NCI-H510A (cell line): Measurements from ENCODE around the gene SYNGR3.
"Not testable (repeated sequence)": the region's sequence is repeated elsewhere in the genome, so short reads cannot be mapped to it uniquely, and the experiment has no call there.

ENCODE experiments used
- DNase-seq: peaks from one replicate; lab custom pipeline; 2025; lab: John Stamatoyannopoulos, UW

Gene SYNGR3

GRCh38 chr16:1989209-1990100 is at the start of gene SYNGR3:
SYNGR3 (plus strand) TSS chr16:1989970; CDS start chr16:1990103, 133 bp downstream.
- no peak for DNase-seq

DNA sequence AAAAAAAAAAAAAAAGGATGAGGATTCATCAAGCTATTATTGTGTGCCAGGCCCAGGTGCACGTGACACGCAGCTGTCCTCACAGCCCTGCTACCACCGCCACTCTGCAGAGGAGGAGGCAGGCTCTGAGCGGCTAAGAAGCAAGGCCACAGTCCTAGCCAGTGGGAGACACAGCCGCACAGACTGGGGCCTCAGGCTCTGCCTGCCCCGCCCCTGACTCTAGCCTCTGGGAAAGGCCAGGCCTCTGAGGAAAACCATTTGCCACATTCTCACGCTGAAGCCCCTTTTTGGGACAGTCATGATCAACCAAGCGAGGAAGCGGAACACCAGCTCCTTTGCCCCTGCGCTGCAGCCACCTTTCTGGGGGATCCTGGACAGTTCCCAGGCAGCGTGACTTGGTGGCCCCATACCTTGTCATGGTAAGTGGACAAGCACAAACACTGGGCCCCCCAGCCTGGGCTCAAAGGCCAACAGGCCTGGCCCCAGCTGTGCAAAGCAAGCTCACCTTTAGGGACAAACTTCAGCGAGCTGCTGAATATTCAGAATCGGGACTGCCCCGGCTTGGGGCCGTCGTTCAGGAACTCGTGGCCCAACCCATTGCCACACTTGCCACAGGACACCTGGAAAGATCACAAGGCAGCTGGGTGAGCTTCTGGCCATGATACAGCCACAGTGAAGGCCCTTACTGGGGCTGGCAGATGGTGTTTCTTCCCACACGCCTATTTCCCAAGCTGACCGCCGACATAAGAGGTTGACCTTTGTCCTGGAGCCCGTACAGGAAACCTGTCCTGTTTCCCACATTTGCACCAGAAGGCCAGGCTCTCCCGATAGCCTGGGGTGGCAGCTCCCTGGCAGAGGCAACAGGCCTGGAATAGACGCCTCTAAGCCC is 49.3 kb upstream of the SYNGR3 start:
- DNase-seq = no peak

- no peak for DNase-seq
Observed at GRCh38 chr16:1941162-1942046, 48.4 kb upstream of the SYNGR3 start.

DNA sequence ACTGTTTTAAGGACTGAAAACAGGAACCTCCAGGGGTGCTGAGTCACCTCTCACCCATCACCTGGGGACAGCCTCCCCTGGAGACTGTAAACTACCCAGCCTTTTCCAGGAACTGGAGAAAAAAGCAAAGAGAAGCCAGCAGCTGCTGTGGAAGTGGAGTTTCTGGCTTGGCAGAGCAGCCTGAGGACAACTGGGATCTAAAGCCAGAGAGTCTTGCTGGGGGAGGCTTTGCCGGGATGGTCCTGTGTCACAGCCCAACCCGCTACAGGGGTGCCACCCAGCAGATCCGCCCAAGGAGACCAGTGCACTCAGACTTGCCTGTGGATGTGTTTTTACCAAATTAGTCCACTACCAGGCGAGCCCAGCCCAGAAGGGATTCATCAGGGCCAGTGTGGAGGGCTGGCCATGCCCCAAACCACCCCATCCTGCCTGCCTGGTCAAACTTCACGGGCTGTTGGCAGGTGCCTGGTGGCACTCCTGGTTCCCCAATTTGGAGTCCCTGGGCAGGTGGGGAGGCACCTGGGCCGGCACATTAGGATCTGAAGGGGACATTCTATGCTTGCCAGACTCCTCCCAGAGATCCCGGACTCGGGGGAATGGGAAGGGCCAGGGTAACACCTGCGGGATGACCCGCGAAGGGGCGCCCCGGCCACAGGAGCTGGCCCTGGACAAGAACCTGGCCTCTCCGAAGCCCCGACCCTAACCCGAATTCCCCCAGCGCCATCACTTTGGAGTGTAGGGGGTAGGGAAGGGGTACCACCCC is 47.5 kb upstream of the SYNGR3 start:
- DNase-seq = no peak

GRCh38 chr16:1942810-1943726 is 46.7 kb upstream of the SYNGR3 start, which contains the start of gene MSRB1:
MSRB1 (minus strand) TSS chr16:1943199; CDS start chr16:1943156, 43 bp downstream.
- peak; percentile 95 for DNase-seq

- DNase-seq = no peak
Observed at GRCh38 chr16:1944612-1945199, 45.1 kb upstream of the SYNGR3 start.

DNA sequence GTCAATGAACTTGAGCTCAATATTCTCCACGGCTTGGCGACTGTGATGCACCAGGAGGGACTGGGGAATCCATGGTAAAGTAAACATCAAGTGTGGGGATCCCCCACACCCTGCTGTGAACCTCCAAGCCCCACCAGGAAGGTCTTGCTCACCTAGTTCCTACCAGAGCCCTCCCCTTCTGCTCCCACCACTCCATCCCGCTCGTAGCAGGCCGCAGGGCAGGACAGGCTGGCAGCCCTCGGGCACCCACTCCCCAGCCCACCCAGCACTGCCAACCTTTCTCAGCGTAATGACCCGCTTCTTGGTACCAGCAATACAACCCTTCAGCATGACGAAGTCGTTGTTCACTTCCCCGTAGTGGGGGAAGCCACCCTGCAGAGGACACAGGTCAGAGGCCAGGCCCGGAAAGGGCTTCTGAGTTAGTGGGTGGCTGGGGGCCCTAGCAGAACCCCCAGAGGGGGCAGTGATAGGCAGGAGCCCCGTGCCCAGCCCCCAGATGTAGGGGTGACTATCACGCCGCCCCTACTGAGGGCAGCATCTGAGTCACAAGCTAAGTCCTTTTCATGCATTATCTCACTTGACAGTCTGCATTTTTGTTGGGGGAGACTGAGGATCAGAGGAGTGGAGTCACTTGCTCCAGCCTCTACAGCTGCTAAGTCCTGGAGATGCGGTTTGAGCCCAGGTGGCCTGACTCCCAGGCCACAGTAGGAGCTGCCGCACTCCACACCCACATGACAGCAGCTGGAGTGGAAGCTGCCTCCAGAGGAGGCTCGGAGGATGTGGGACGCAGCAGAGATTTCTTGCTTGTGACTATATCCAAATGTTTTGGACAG is 44.0 kb upstream of the SYNGR3 start:
- no peak for DNase-seq

DNA sequence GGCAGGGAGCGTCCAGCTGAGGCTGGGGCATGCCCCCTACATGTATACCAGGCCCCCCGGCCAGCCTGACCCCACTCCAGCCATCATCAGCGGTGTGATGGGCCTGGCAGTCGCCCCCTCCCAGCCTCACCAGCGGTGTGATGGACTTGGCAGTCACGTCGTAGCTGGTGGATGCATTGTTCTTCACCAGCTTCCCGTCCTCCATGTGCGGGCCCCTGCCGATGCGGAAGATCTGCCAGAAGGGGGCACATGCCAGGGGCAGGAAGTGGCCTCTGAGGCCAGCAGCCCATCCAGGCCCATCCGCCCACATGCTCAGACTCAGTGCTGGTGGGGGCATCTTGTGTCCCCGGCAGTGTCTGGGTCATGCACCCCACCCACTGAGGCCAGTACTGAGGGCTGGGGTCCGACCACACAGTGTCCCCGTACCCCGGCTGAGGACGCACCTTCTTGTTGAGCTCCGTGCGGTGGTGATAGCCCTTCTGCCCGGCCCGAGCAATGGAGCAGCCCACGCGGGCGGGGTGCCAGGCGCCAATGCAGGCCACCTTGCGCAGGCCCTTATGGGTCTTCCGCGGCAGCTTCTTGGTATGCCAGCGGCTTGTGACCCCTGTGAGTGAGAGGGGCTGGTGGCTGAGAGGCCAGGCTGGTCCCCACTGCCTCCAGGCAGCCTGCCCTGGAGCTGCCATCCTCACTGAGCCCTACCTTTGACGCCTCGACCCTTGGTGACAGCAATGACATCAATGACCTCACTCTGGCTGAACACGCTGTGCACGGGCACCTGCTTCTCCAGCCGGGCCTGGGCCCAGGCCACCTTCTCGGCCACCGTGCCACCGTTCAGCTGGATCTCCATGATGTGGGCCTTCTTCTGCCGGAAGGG is 43.0 kb upstream of the SYNGR3 start:
- DNase-seq = no peak

DNA sequence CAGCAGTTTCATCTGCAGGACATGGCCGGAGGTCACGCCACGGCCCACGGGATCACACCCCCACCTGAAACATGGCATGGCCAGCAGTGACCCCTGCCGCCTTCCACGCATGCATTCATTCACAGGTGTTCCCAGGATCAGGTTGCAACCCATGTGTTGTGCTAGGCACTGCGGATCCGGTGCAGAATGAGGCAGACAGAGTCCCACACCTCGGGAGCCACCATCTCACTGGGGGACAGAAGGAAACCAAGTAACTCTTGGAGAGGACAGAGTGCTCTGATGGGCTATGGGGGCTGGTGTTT is 42.5 kb upstream of the SYNGR3 start:
- DNase-seq = no peak

DNA sequence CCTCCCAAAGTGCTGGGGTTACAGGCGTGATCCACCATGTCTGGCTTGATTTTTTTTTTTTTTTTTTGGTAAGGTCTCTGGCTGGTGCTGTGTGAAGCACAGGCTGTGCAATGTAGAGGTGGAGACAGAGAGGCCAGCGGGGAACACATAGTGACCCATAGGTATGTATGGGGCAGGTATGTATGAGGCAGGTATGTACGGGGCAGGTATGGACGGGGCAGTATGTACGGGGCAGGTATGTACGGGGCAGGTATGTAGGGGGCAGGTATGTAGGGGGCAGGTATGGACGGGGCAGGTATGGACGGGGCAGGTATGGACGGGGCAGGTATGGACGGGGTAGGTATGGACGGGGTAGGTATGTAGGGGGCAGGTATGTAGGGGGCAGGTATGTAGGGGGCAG is 40.3 kb upstream of the SYNGR3 start:
- no peak for DNase-seq

GRCh38 chr16:1950047-1950446 is 39.7 kb upstream of the SYNGR3 start:
- no peak for DNase-seq

GRCh38 chr16:1950559-1950958 is 39.2 kb upstream of the SYNGR3 start:
- DNase-seq = no peak

DNA sequence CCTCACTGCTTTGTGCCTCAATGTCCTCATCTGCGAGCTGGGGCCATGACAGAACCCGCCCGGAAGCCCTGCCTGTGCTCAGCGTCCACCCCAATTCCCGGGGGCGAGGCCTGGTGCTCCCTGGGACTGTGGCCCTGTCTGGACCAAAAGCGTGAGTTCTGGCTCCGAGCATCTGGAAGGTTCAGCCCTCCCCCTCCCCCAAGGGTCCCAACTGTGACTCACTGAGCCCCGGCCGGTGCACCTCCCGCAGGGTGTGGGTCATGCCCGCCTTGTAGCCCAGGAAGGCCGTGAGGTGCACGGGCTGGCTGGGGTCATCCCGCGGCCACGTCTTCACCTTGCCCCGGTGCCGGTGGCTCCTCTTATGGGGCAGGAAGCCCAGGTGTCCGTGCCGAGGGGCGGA is 36.0 kb upstream of the SYNGR3 start:
- no peak for DNase-seq

- not testable (repeated sequence) for DNase-seq
Observed at GRCh38 chr16:1957434-1958142, 32.2 kb upstream of the SYNGR3 start.

DNA sequence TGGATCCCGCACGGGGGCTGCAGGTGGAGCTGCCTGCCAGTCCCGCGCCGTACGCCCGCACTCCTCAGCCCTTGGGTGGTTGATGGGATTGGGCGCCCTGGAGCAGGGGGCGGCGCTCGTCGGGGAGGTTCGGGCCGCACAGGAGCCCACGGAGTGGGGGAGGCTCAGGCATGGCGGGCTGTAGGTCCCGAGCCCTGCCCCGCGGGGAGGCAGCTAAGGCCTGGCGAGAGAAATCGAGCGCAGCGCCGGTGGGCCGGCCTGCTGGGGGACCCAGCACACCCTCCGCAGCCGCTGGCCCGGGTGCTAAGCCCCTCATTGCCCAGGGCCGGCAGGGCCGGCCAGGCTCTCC is 31.7 kb upstream of the SYNGR3 start:
- DNase-seq = not testable (repeated sequence)

GRCh38 chr16:1958715-1959268 is 31.0 kb upstream of the SYNGR3 start:
- DNase-seq = no peak
